Trophoblast cell (in vitro differentiated cells and primary cell): ENCODE data around the gene NTNG1.
A peak's percentile ranks its signal among the peaks of the same experiment; 100 is the strongest.

Experiments used
- DNase-seq, 2 donors: peaks; one replicate each; pipeline ENCODE4 v3.0.0-alpha.2; 2016
- H2AFZ ChIP-seq: 2 replicates; pipeline ENCODE4 v1.6.1; 2013; ENCODE audit warnings: low read length, moderate library complexity, mild to moderate bottlenecking; ENCODE audit not compliant: insufficient read depth, poor library complexity
- H2AK5ac ChIP-seq: 2 replicates; pipeline ENCODE4 v1.6.1; 2013; ENCODE audit warnings: mild to moderate bottlenecking, low read length
- H2BK120ac ChIP-seq: 2 replicates; pipeline ENCODE4 v1.6.1; 2013; ENCODE audit warnings: low read length, mild to moderate bottlenecking, moderate library complexity; ENCODE audit not compliant: insufficient read depth, poor library complexity
- H2BK12ac ChIP-seq: 2 replicates; pipeline ENCODE4 v1.6.1; 2013; ENCODE audit warnings: mild to moderate bottlenecking, low read length, moderate library complexity
- H2BK5ac ChIP-seq: 2 replicates; pipeline ENCODE4 v1.6.1; 2013; ENCODE audit warnings: low read length, low read depth, moderate library complexity, mild to moderate bottlenecking; ENCODE audit not compliant: poor library complexity
- H3K14ac ChIP-seq: 2 replicates; pipeline ENCODE4 v1.6.1; 2013; ENCODE audit warnings: mild to moderate bottlenecking, low read length
- H3K18ac ChIP-seq: 2 replicates; pipeline ENCODE4 v1.6.1; 2013; ENCODE audit warnings: mild to moderate bottlenecking, low read length
- H3K23ac ChIP-seq: 2 replicates; pipeline ENCODE4 v1.6.1; 2013; ENCODE audit warnings: low read length
- H3K27ac ChIP-seq: 2 replicates; pipeline ENCODE4 v1.5.1; 2013; ENCODE audit warnings: low read depth, mild to moderate bottlenecking, inconsistent platforms, low read length, moderate library complexity
- H3K27me3 ChIP-seq: 2 replicates; pipeline ENCODE4 v1.6.1; 2013; ENCODE audit warnings: inconsistent platforms, mild to moderate bottlenecking, low read length, moderate library complexity; ENCODE audit not compliant: insufficient read depth
- H3K36me3 ChIP-seq, 2 experiments: 1 replicate in 1 of 2; 2 replicates in 1 of 2; pipeline ENCODE4 v1.6.1; 2013; ENCODE audit warnings: low read length in 2 of 2, mild to moderate bottlenecking in 2 of 2, moderate library complexity in 1 of 2; ENCODE audit not compliant: insufficient read depth in 2 of 2, control insufficient read depth in 1 of 2
- H3K4ac ChIP-seq: 2 replicates; pipeline ENCODE4 v1.6.1; 2013; ENCODE audit warnings: low read depth, mild to moderate bottlenecking, low read length, moderate library complexity
- H3K4me1 ChIP-seq, 2 experiments: 1 replicate in 1 of 2; 2 replicates in 1 of 2; pipeline ENCODE4 v1.6.1; 2013; ENCODE audit warnings: low read length in 2 of 2, mild to moderate bottlenecking in 2 of 2, moderate library complexity in 1 of 2; ENCODE audit not compliant: insufficient read depth in 2 of 2, control insufficient read depth in 1 of 2
- H3K4me2 ChIP-seq: 2 replicates; pipeline ENCODE4 v1.6.1; 2013; ENCODE audit warnings: inconsistent platforms, mild to moderate bottlenecking, low read length, moderate library complexity
- H3K4me3 ChIP-seq: 2 replicates; pipeline ENCODE4 v1.5.1; 2013; ENCODE audit warnings: mild to moderate bottlenecking, low read depth, low read length, inconsistent platforms
- H3K79me1 ChIP-seq: one replicate; pipeline ENCODE4 v1.6.1; 2013; ENCODE audit warnings: low read length
- H3K79me2 ChIP-seq: 2 replicates; pipeline ENCODE4 v1.6.1; 2013; ENCODE audit warnings: low read length, mild to moderate bottlenecking; ENCODE audit not compliant: control insufficient read depth, insufficient read depth, poor library complexity
- H3K9ac ChIP-seq: 2 replicates; pipeline ENCODE4 v1.6.1; 2013; ENCODE audit warnings: mild to moderate bottlenecking, low read length
- H3K9me3 ChIP-seq: 2 replicates; pipeline ENCODE4 v1.6.1; 2013; ENCODE audit warnings: low read depth, mild to moderate bottlenecking, control low read depth, inconsistent platforms, low read length; ENCODE audit not compliant: insufficient read depth
- H4K12ac ChIP-seq: 2 replicates; pipeline ENCODE4 v1.6.1; 2013; ENCODE audit warnings: low read depth, mild to moderate bottlenecking, low read length, moderate library complexity
- H4K8ac ChIP-seq: 2 replicates; pipeline ENCODE4 v1.6.1; 2013; ENCODE audit warnings: low read depth, mild to moderate bottlenecking, low read length, moderate library complexity
- H4K91ac ChIP-seq: one replicate; pipeline ENCODE4 v1.6.1; 2013; ENCODE audit warnings: low read depth, mild to moderate bottlenecking, low read length, moderate library complexity
- WGBS: extraction: QIAGEN DNeasy Blood & Tissue Kit; methylation state at CpG from one replicate; pipeline ENCODE4 v1.1.7; 2013; ENCODE audit warnings: missing lambda C conversion rate; ENCODE audit not compliant: insufficient read length, insufficient coverage; ENCODE audit errors: extremely low coverage; 5-methylcytosine and 5-hydroxymethylcytosine counted together

The NTNG1 gene

GRCh38 chr1:107483949-107484348 is 343.1 kb downstream of the NTNG1 start:
- no peaks in the 10 kb centered on the region for H3K36me3 ChIP-seq
- H3K4ac ChIP-seq = no peak overlapping the region
- H3K27me3 ChIP-seq = no peaks in the 10 kb centered on the region
- H3K14ac ChIP-seq = no peak overlapping the region
- H2BK5ac ChIP-seq = no peak overlapping the region
- H2BK12ac ChIP-seq = no peak overlapping the region
- WGBS = no CpG with 5 or more reads among the region's 3 CpGs
- H3K79me1 ChIP-seq = no peaks in the 10 kb centered on the region
- H3K23ac ChIP-seq = no peak overlapping the region
- H3K9me3 ChIP-seq = no peaks in the 10 kb centered on the region
- H3K9ac ChIP-seq = no peak overlapping the region
- H3K18ac ChIP-seq = no peak overlapping the region
- no peak overlapping the region for H4K12ac ChIP-seq
- H2BK120ac ChIP-seq = no peak overlapping the region
- H2AFZ ChIP-seq = no peak overlapping the region
- H2AK5ac ChIP-seq = no peak overlapping the region
- H3K79me2 ChIP-seq = no peaks in the 10 kb centered on the region
- H4K8ac ChIP-seq = no peak overlapping the region
- no peak overlapping the region for H3K4me3 ChIP-seq
- H3K4me2 ChIP-seq = no peak overlapping the region
- no peak overlapping the region for H4K91ac ChIP-seq
- H3K27ac ChIP-seq = no peak overlapping the region
- no peak for DNase-seq
- H3K4me1 ChIP-seq = no peaks in the 10 kb centered on the region

GRCh38 chr1:107486349-107486748 is 345.5 kb downstream of the NTNG1 start:
- Histone ChIP-seq H3K4me3 (no peak overlapping the region), H3K79me1 (no peaks in the 10 kb centered on the region), H2AK5ac (no peak overlapping the region), H3K27ac (no peak overlapping the region), H3K9ac (no peak overlapping the region), H3K23ac (no peak overlapping the region), H3K79me2 (no peaks in the 10 kb centered on the region), H3K9me3 (no peaks in the 10 kb centered on the region), H3K4me1 (no peaks in the 10 kb centered on the region), H2BK5ac (no peak overlapping the region), H2BK12ac (no peak overlapping the region), H3K4me2 (no peak overlapping the region), H2BK120ac (no peak overlapping the region), H2AFZ (no peak overlapping the region), H4K12ac (no peak overlapping the region), H3K14ac (no peak overlapping the region), H3K4ac (no peak overlapping the region), H3K18ac (no peak overlapping the region), H3K36me3 (no peaks in the 10 kb centered on the region), H3K27me3 (no peaks in the 10 kb centered on the region), H4K8ac (no peak overlapping the region), H4K91ac (no peak overlapping the region)
- no CpG with 5 or more reads among the region's 3 CpGs for WGBS
- peak in 1 of 2 donors; percentile 31 for DNase-seq

- no peak overlapping the region for H3K9ac ChIP-seq
- H3K27me3 ChIP-seq = no peaks in the 10 kb centered on the region
- DNase-seq = no peak
- no peak overlapping the region for H3K27ac ChIP-seq
- no peak overlapping the region for H4K8ac ChIP-seq
- no peak overlapping the region for H3K14ac ChIP-seq
- no peak overlapping the region for H3K4me2 ChIP-seq
- no peak overlapping the region for H3K4me3 ChIP-seq
- H2BK5ac ChIP-seq = no peak overlapping the region
- H3K4ac ChIP-seq = no peak overlapping the region
- H2BK120ac ChIP-seq = no peak overlapping the region
- no CpG with 5 or more reads among the region's 2 CpGs for whole genome bisulfite sequencing
- no peak overlapping the region for H3K23ac ChIP-seq
- no peak overlapping the region for H2AK5ac ChIP-seq
- H3K79me2 ChIP-seq = no peaks in the 10 kb centered on the region
- no peaks in the 10 kb centered on the region for H3K36me3 ChIP-seq
- no peaks in the 10 kb centered on the region for H3K79me1 ChIP-seq
- no peak overlapping the region for H3K18ac ChIP-seq
- H4K12ac ChIP-seq = no peak overlapping the region
- no peaks in the 10 kb centered on the region for H3K4me1 ChIP-seq
- no peak overlapping the region for H2BK12ac ChIP-seq
- no peak overlapping the region for H2AFZ ChIP-seq
- H3K9me3 ChIP-seq = no peaks in the 10 kb centered on the region
- no peak overlapping the region for H4K91ac ChIP-seq
These were observed 346.7 kb downstream of the NTNG1 start for GRCh38 chr1:107487506-107487905.

GRCh38 chr1:107491582-107491981 is 350.7 kb downstream of the NTNG1 start:
- Histone ChIP-seq H3K4me3 (no peak overlapping the region), H3K23ac (no peak overlapping the region), H3K4ac (no peak overlapping the region), H3K9ac (no peak overlapping the region), H3K4me2 (no peak overlapping the region), H4K12ac (no peak overlapping the region), H4K8ac (no peak overlapping the region), H3K27me3 (no peaks in the 10 kb centered on the region), H3K27ac (no peak overlapping the region), H3K18ac (no peak overlapping the region), H2AFZ (no peak overlapping the region), H3K79me1 (no peaks in the 10 kb centered on the region), H3K4me1 (no peaks in the 10 kb centered on the region), H4K91ac (no peak overlapping the region), H2BK120ac (no peak overlapping the region), H2BK12ac (no peak overlapping the region), H3K9me3 (no peaks in the 10 kb centered on the region), H3K14ac (no peak overlapping the region), H3K79me2 (no peaks in the 10 kb centered on the region), H3K36me3 (no peaks in the 10 kb centered on the region), H2AK5ac (no peak overlapping the region), H2BK5ac (no peak overlapping the region)
- no peak for DNase-seq
- WGBS = no CpG with 5 or more reads among the region's 4 CpGs
